ENCODE results near the gene TBCK. TPM values are rescaled to one million over a fixed set of nuclear protein-coding genes. Genes with fewer than 3 reads are reported as not detected.

Gene TBCK
- total RNA-seq, 1 experiment from 2014 or later: 22.3 TPM

DNA sequence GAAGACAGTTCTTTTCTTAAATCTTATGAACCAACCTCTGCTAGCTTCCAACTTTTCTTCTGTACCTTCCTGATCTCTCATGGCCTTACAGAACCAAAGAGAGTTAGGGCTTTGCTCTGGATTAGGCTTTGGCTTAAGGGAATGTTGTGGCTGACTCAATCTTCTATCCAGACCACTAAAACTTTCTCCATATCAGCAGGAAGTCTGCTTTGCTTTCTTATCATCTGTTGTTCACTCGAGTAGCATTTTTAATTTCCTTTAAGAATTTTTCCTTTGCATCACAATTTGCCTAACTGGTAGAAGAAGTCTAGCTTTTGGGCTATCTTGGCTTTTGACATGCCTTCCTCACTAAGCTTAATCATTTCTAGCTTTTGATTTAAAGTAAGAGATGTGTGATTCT lies 167.0 kb downstream of the TBCK start:
- Histone ChIP-seq H3K27ac (ENCODE audit: low read depth, low read length) (no peak overlapping the region), H3K9ac (ENCODE audit: low read length) (no peak overlapping the region), H3K79me2 (ENCODE audit: insufficient read depth, low read length) (no peaks in the 10 kb centered on the region), H3K9me2 (ENCODE audit: insufficient read depth) (no peaks in the 10 kb centered on the region; the same call in 1 of the 2 replicates), H4K20me1 (ENCODE audit: insufficient read depth) (no peaks in the 10 kb centered on the region), H3K4me1 (ENCODE audit: control insufficient read depth in 1 of 2, insufficient read depth in 2 of 2, low read length in 2 of 2) (no peaks in the 10 kb centered on the region), H3K27me3 (ENCODE audit: insufficient read depth, low read length) (no peaks in the 10 kb centered on the region), H3K4me3 (replicated peaks in 1 of 2; ENCODE audit: low read depth in 1 of 2, low read length in 2 of 2) (no peak overlapping the region), H3K9me3 (ENCODE audit: control insufficient read depth in 1 of 2, insufficient read depth in 1 of 2, low read depth in 1 of 2, low read length in 2 of 2) (peaks cover 0 to 5% of the 10 kb centered on the region in 2 experiments; a peak in 1 of 4 replicates), H3K36me3 (ENCODE audit: control insufficient read depth in 1 of 2, insufficient read depth in 2 of 2, low read length in 2 of 2) (0 out of 4 replicates have a peak, but pooled peaks cover 0 to 3% of the 10 kb centered on the region in 2 experiments), H3K4me2 (ENCODE audit: low read length) (no peak overlapping the region), H2AFZ (ENCODE audit: low read depth, low read length, poor library complexity, severe bottlenecking) (no peak overlapping the region)
- intact Hi-C loops (cut with micrococcal nuclease): no loop called here
- ATAC-seq (no peak), DNase-seq (ENCODE audit: low read depth, low spot score) (no peak)
- TF ChIP-seq CEBPB (IDR thresholded peaks at IDR 0.05; ENCODE audit: low read depth) (no peak), POLR2AphosphoS5 (IDR thresholded peaks at IDR 0.05; ENCODE audit: low read depth, low read length) (no peak), RAD21 (IDR thresholded peaks at IDR 0.05; ENCODE audit: low read depth) (no peak), ELF1 (IDR thresholded peaks at IDR 0.05; ENCODE audit: borderline replicate concordance, low read depth) (no peak), ZNF274 (IDR thresholded peaks at IDR 0.05; ENCODE audit: low read depth, low read length) (no peak), CBX3 (IDR thresholded peaks at IDR 0.05; ENCODE audit: low read depth) (no peak), CTCF (IDR thresholded peaks at IDR 0.05 in 2 of 3, conservative IDR thresholded peaks at IDR 0.05 in 1 of 3; ENCODE audit: borderline replicate concordance in 1 of 3, insufficient read depth in 1 of 3, low read depth in 2 of 3, low read length in 2 of 3) (no peak), JUND (IDR thresholded peaks at IDR 0.05) (no peak), ZBTB33 (IDR thresholded peaks at IDR 0.05; ENCODE audit: extremely low read depth, insufficient replicate concordance, low read length) (no peak), TCF7L2 (IDR thresholded peaks at IDR 0.05; ENCODE audit: borderline replicate concordance, extremely low read depth, insufficient read depth, insufficient read length) (no peak), EGR1 (IDR thresholded peaks at IDR 0.05; ENCODE audit: low read depth) (no peak)
- TF ChIP-seq, protein P1, sequence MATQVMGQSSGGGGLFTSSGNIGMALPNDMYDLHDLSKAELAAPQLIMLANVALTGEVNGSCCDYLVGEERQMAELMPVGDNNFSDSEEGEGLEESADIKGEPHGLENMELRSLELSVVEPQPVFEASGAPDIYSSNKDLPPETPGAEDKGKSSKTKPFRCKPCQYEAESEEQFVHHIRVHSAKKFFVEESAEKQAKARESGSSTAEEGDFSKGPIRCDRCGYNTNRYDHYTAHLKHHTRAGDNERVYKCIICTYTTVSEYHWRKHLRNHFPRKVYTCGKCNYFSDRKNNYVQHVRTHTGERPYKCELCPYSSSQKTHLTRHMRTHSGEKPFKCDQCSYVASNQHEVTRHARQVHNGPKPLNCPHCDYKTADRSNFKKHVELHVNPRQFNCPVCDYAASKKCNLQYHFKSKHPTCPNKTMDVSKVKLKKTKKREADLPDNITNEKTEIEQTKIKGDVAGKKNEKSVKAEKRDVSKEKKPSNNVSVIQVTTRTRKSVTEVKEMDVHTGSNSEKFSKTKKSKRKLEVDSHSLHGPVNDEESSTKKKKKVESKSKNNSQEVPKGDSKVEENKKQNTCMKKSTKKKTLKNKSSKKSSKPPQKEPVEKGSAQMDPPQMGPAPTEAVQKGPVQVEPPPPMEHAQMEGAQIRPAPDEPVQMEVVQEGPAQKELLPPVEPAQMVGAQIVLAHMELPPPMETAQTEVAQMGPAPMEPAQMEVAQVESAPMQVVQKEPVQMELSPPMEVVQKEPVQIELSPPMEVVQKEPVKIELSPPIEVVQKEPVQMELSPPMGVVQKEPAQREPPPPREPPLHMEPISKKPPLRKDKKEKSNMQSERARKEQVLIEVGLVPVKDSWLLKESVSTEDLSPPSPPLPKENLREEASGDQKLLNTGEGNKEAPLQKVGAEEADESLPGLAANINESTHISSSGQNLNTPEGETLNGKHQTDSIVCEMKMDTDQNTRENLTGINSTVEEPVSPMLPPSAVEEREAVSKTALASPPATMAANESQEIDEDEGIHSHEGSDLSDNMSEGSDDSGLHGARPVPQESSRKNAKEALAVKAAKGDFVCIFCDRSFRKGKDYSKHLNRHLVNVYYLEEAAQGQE (IDR thresholded peaks at IDR 0.05; ENCODE audit: low read depth): no peak
- TF ChIP-seq, protein P2, sequence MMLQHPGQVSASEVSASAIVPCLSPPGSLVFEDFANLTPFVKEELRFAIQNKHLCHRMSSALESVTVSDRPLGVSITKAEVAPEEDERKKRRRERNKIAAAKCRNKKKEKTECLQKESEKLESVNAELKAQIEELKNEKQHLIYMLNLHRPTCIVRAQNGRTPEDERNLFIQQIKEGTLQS (IDR thresholded peaks at IDR 0.05): no peak
- CTCF ChIA-PET: no interaction called here
- RAD21 ChIA-PET (ENCODE audit: low non-redundant PET in 1 of 2, low total read pairs in 2 of 2, uncharacterized antibody in 2 of 2, unreplicated experiment in 2 of 2): no interaction called here
- POLR2A ChIA-PET: no interaction called here
- BruUV-seq (replicated peaks): no TSS peak
